ENCODE data around the gene BAG5.

The BAG5 gene

GRCh38 chr14:103563844-103564505 is 1.5 kb upstream of the BAG5 start:
- TF ChIP-seq CTCF (IDR thresholded peaks at IDR 0.05): no peak
- no peak for TF ChIP-seq ZFX (IDR thresholded peaks at IDR 0.05; ENCODE audit: borderline replicate concordance)
- H3K27ac ChIP-seq: peak overlapping the region; percentile 95

GRCh38 chr14:103563226-103563620 is 766 bp upstream of the BAG5 start:
- TF ChIP-seq ZFX (IDR thresholded peaks at IDR 0.05; ENCODE audit: borderline replicate concordance) (no peak), CTCF (IDR thresholded peaks at IDR 0.05) (no peak)
- peak overlapping the region; percentile 95 for H3K27ac ChIP-seq

- TF ChIP-seq CTCF (IDR thresholded peaks at IDR 0.05) (no peak), ZFX (IDR thresholded peaks at IDR 0.05; ENCODE audit: borderline replicate concordance) (no peak)
- peak overlapping the region; percentile 95 for H3K27ac ChIP-seq
These were observed 353 bp downstream of the BAG5 start for GRCh38 chr14:103562179-103562428.

- TF ChIP-seq CTCF (IDR thresholded peaks at IDR 0.05): no peak
- no peak for TF ChIP-seq ZFX (IDR thresholded peaks at IDR 0.05; ENCODE audit: borderline replicate concordance)
- H3K27ac ChIP-seq: peak overlapping the region; percentile 95
These were observed 877 bp downstream of the BAG5 start for GRCh38 chr14:103561381-103562178.

GRCh38 chr14:103560691-103561090 is 1.8 kb downstream of the BAG5 start:
- TF ChIP-seq CTCF (IDR thresholded peaks at IDR 0.05) (no peak), ZFX (IDR thresholded peaks at IDR 0.05; ENCODE audit: borderline replicate concordance) (no peak)
- H3K27ac ChIP-seq: peak overlapping the region; percentile 95; the same call in 1 of the 2 replicates

GRCh38 chr14:103559766-103560165 is 2.7 kb downstream of the BAG5 start:
- H3K27ac ChIP-seq: peak overlapping the region; percentile 24; the same call in 1 of the 2 replicates

More at GRCh38 chr14:103559766-103560165, 2.7 kb downstream of the BAG5 start:
- TF ChIP-seq ZFX (IDR thresholded peaks at IDR 0.05; ENCODE audit: borderline replicate concordance) (no peak), CTCF (IDR thresholded peaks at IDR 0.05) (no peak)
